OCI-LY3 (cell line): Measurements from ENCODE around the gene GABRG3.

Experiments used
- H2AFZ ChIP-seq: fragments of 200-600, 300-600 bp; shearing (Covaris generic); 2 replicates; pipeline ENCODE4 v1.6.0; 2014; ENCODE audit warnings: antibody characterized with exemption, low read depth, low read length
- H3K27ac ChIP-seq: fragments of 200-600, 300-600 bp; sonication (generic); 2 replicates; pipeline ENCODE4 v1.5.1; 2014; ENCODE audit warnings: mild to moderate bottlenecking, low read length, moderate library complexity, mixed read lengths
- H3K27me3 ChIP-seq: fragments of 200-600, 300-600 bp; sonication (generic); 2 replicates; pipeline ENCODE4 v1.6.1; 2014; ENCODE audit warnings: low read depth, low read length, mixed read lengths
- H3K36me3 ChIP-seq: fragments of 200-600, 300-600 bp; sonication (generic); replicated peaks from 2 replicates; pipeline ENCODE3; 2014; ENCODE audit warnings: low read depth, low read length, mixed read lengths
- H3K4me1 ChIP-seq: fragments of 300-600, 200-600 bp; sonication (generic); 2 replicates; pipeline ENCODE4 v1.6.1; 2014; ENCODE audit warnings: low read length, mixed read lengths
- H3K4me2 ChIP-seq: fragments of 200-600, 300-600 bp; sonication (generic); 2 replicates; pipeline ENCODE4 v1.6.1; 2014; ENCODE audit warnings: low read length, mixed read lengths
- H3K4me3 ChIP-seq: fragments of 300-600, 200-600 bp; sonication (generic); 2 replicates; pipeline ENCODE4 v1.5.1; 2014; ENCODE audit warnings: antibody characterized with exemption, mild to moderate bottlenecking, low read length, moderate library complexity
- H3K79me2 ChIP-seq: fragments of 300-600, 200-600 bp; shearing (Covaris generic); 2 replicates; pipeline ENCODE4 v1.6.1; 2014; ENCODE audit warnings: mild to moderate bottlenecking, low read length, mixed read lengths
- H3K9ac ChIP-seq: fragments of 300-600, 200-600 bp; shearing (Covaris generic); 2 replicates; pipeline ENCODE4 v1.6.0; 2014; ENCODE audit warnings: mild to moderate bottlenecking, low read length, moderate library complexity
- H3K9me3 ChIP-seq: fragments of 200-600, 300-600 bp; shearing (Covaris generic); 2 replicates; pipeline ENCODE4 v1.6.1; 2014; ENCODE audit warnings: low read length, mixed read lengths; ENCODE audit not compliant: insufficient read depth
- H4K20me1 ChIP-seq: fragments of 200-600, 300-600 bp; sonication (generic); 2 replicates; pipeline ENCODE4 v1.6.1; 2016; ENCODE audit warnings: low read length, mixed read lengths; ENCODE audit not compliant: insufficient read depth
- CTCF ChIP-seq: fragments of 200-600, 300-600 bp; sonication (generic); IDR thresholded peaks from 2 replicates; pipeline ENCODE4 v1.5.1; 2014; ENCODE audit warnings: antibody characterized with exemption, low read length, low read depth
- EZH2phosphoT487 ChIP-seq: fragments of 200-600 bp; shearing (Covaris generic); IDR thresholded peaks from 2 replicates; pipeline ENCODE4 v1.6.1; 2018; ENCODE audit warnings: antibody characterized with exemption, mixed run types, low read depth

The GABRG3 gene

GRCh38 chr15:27512281-27513001, 541.5 kb downstream of the GABRG3 start:
- no peak overlapping the region for H3K4me3 ChIP-seq
- H3K27me3 ChIP-seq = no peaks in the 10 kb centered on the region
- no peak for TF ChIP-seq EZH2phosphoT487
- TF ChIP-seq CTCF = no peak
- H3K4me1 ChIP-seq = no peaks in the 10 kb centered on the region
- no peaks in the 10 kb centered on the region; the same call in 1 of the 2 replicates for H3K9me3 ChIP-seq
- H3K27ac ChIP-seq = no peak overlapping the region
- H3K79me2 ChIP-seq = no peaks in the 10 kb centered on the region
- H3K4me2 ChIP-seq = no peak overlapping the region
- H4K20me1 ChIP-seq = no peaks in the 10 kb centered on the region
- H3K36me3 ChIP-seq = no peaks in the 10 kb centered on the region
- no peak overlapping the region for H3K9ac ChIP-seq
- H2AFZ ChIP-seq = no peak overlapping the region

DNA sequence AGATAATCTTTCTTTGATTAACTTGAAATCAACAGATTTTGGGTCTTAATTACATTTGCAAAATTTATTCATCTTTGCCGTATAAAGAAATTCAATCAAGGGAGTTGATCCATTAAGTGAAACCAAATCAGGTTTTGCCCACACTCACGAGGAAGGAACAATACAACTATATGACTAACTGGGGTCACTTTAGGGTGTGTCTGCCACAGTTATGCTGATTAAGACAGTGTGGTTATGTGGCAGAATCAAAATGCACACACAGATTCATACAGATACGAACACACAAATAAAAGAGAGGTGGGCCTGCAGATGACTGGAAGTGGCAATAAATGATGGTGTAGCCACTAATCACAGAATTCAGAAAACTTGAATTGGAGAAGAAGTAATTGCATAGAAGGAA, 543.5 kb downstream of the GABRG3 start:
- Histone ChIP-seq H3K27me3 (no peaks in the 10 kb centered on the region), H3K9ac (no peak overlapping the region), H3K36me3 (no peaks in the 10 kb centered on the region), H3K9me3 (no peaks in the 10 kb centered on the region), H3K4me1 (no peaks in the 10 kb centered on the region), H3K4me3 (no peak overlapping the region), H2AFZ (no peak overlapping the region), H3K79me2 (no peaks in the 10 kb centered on the region), H3K27ac (no peak overlapping the region), H3K4me2 (no peak overlapping the region), H4K20me1 (no peaks in the 10 kb centered on the region)
- TF ChIP-seq CTCF (no peak), EZH2phosphoT487 (no peak)

DNA sequence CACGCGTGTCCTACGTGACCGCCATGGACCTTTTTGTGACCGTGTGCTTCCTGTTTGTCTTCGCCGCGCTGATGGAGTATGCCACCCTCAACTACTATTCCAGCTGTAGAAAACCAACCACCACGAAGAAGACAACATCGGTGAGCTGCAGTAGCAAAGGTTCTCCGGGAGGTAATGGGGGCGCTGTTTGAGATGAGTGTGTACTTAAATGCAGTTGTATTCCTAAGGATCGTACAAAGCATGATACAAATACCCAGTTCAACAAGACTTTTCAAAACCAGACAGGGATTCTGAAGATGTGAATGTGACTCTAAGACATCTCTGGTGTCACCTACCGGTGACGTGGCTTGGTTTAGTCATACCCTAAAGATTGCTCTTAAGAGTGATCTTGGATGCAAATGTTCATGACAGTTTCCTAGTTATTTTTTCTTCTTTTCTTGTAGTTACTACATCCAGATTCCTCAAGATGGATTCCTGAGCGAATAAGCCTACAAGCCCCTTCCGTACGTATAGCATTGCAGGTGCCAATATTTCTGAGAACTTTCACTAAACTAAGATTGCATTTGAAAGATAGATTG, 556.6 kb downstream of the GABRG3 start:
- no peak for TF ChIP-seq EZH2phosphoT487

GRCh38 chr15:27529399-27529798, 558.4 kb downstream of the GABRG3 start:
- TF ChIP-seq EZH2phosphoT487 (no peak), CTCF (no peak)
- Histone ChIP-seq H3K9ac (no peak overlapping the region), H3K27ac (no peak overlapping the region), H3K9me3 (no peaks in the 10 kb centered on the region), H3K4me3 (no peak overlapping the region), H3K4me1 (no peaks in the 10 kb centered on the region), H3K79me2 (no peaks in the 10 kb centered on the region), H3K4me2 (no peak overlapping the region), H4K20me1 (no peaks in the 10 kb centered on the region), H2AFZ (no peak overlapping the region), H3K36me3 (no peaks in the 10 kb centered on the region), H3K27me3 (no peaks in the 10 kb centered on the region)

More for the DNA sequence above, 556.6 kb downstream of the GABRG3 start:
- Histone ChIP-seq H2AFZ (no peak overlapping the region), H3K9me3 (0 out of 2 replicates have a peak, but pooled peaks cover 3% of the 10 kb centered on the region), H3K27me3 (no peaks in the 10 kb centered on the region), H3K79me2 (no peaks in the 10 kb centered on the region), H3K4me1 (no peaks in the 10 kb centered on the region), H3K9ac (no peak overlapping the region), H3K4me3 (no peak overlapping the region), H3K4me2 (no peak overlapping the region), H3K27ac (no peak overlapping the region), H3K36me3 (no peaks in the 10 kb centered on the region), H4K20me1 (no peaks in the 10 kb centered on the region)
